HepG2 (cell line): ENCODE data around the gene SHISA5. TPM values are rescaled to one million over a fixed set of nuclear protein-coding genes. Genes with fewer than 3 reads are reported as not detected.
A peak's percentile ranks its signal among the peaks of the same experiment; 100 is the strongest.

Source experiments
- ADNP ChIP-seq: sonication (generic); formaldehyde crosslinking; IDR thresholded peaks from 2 replicates; pipeline ENCODE4 v1.4.0; 2020; ENCODE audit warnings: missing genetic modification reagents
- BHLHE40 ChIP-seq: IDR thresholded peaks from 2 replicates; pipeline ENCODE4 v1.6.1; 2011; ENCODE audit warnings: low read length, improper control_type of control experiment
- ETV6 ChIP-seq: sonication (generic); formaldehyde crosslinking; conservative IDR thresholded peaks from 2 replicates; pipeline ENCODE4 v1.4.0; 2020; ENCODE audit warnings: missing genetic modification reagents
- GATA4 ChIP-seq: sonication (generic); IDR thresholded peaks from 2 replicates; pipeline ENCODE4 v1.6.1; 2016; ENCODE audit warnings: antibody characterized with exemption, low read depth, borderline replicate concordance
- NCOA2 ChIP-seq: sonication (generic); formaldehyde crosslinking; IDR thresholded peaks from 2 replicates; pipeline ENCODE4 v1.8.0; 2022; ENCODE audit warnings: inconsistent platforms
- RORA ChIP-seq: sonication (generic); formaldehyde crosslinking; IDR thresholded peaks from 2 replicates; pipeline ENCODE4 v1.5.0; 2020; ENCODE audit warnings: mild to moderate bottlenecking, missing genetic modification reagents, moderate library complexity
- TCF7L2 ChIP-seq: IDR thresholded peaks from 2 replicates; pipeline ENCODE4 v1.6.1; 2011; ENCODE audit warnings: mild to moderate bottlenecking, low read depth, low read length, moderate library complexity
- ZNF10 ChIP-seq: sonication (generic); formaldehyde crosslinking; IDR thresholded peaks from 2 replicates; pipeline ENCODE4 v1.4.0; 2020; ENCODE audit warnings: mild to moderate bottlenecking, low read depth, missing genetic modification reagents, borderline replicate concordance
- ZNF230 ChIP-seq: sonication (generic); formaldehyde crosslinking; IDR thresholded peaks from 2 replicates; pipeline ENCODE4 v1.4.0; 2020; ENCODE audit warnings: mild to moderate bottlenecking, missing genetic modification reagents
- ZNF572 ChIP-seq: sonication (generic); formaldehyde crosslinking; IDR thresholded peaks from 2 replicates; pipeline ENCODE4 v1.5.1; 2020; ENCODE audit warnings: mild to moderate bottlenecking, missing genetic modification reagents
- polyA plus RNA-seq, 8 experiments: library from polyadenylated mRNA; depleted of rRNA in 3 of 8; stranded (reverse) in 7 of 8; unstranded in 1 of 8; fragments of >200 nt; fragmentation: Illumina TruSeq in 4 of 8; extraction: Trizol in 4 of 8; gene quantifications; 2 replicates each; pipeline versions ENCODE4 v1.2.1 to v1.2.3, GENCODE V29; 2011 to 2016; ENCODE audit warnings: low read depth in 4 of 8, missing spikeins in 1 of 8, mixed read lengths in 1 of 8; ENCODE audit not compliant: insufficient read depth in 1 of 8
- total RNA-seq, 5 experiments: library from RNA; depleted of rRNA; stranded (reverse); fragments of >200 nt; fragmentation: Illumina TruSeq; extraction: Trizol; gene quantifications; 2 replicates each; pipeline ENCODE4 v1.2.3, GENCODE V29; 2016; ENCODE audit warnings: low read depth in 1 of 5
- TF ChIP-seq, protein P1 (sequence below): sonication (generic); formaldehyde crosslinking; IDR thresholded peaks from 2 replicates; pipeline ENCODE4 v1.4.0; 2020; ENCODE audit warnings: missing genetic modification reagents
- TF ChIP-seq, protein P2 (sequence below): sonication (generic); formaldehyde crosslinking; IDR thresholded peaks from one replicate; pipeline ENCODE4 v1.5.1; 2020; ENCODE audit warnings: mild to moderate bottlenecking, missing genetic modification reagents; ENCODE audit errors: not compliant biosample characterization
- TF ChIP-seq, protein P3 (sequence below): sonication (generic); formaldehyde crosslinking; IDR thresholded peaks from 2 replicates; pipeline ENCODE4 v1.8.1; 2023; ENCODE audit warnings: missing genetic modification reagents, mild to moderate bottlenecking, borderline replicate concordance
- TF ChIP-seq, protein P4 (sequence below), 2 experiments: IDR thresholded peaks; 2 replicates each; pipeline ENCODE4 v1.6.1; 2011 to 2012; ENCODE audit warnings: low read length in 2 of 2, borderline replicate concordance in 1 of 2, low read depth in 1 of 2, mild to moderate bottlenecking in 1 of 2, moderate library complexity in 1 of 2

SHISA5 gene
- total and polyA plus RNA-seq, 2 of the 13 experiments (the other 11 are each of a cell fraction or from before 2014, with no cell fraction given): 75.8 to 91.4 TPM

DNA sequence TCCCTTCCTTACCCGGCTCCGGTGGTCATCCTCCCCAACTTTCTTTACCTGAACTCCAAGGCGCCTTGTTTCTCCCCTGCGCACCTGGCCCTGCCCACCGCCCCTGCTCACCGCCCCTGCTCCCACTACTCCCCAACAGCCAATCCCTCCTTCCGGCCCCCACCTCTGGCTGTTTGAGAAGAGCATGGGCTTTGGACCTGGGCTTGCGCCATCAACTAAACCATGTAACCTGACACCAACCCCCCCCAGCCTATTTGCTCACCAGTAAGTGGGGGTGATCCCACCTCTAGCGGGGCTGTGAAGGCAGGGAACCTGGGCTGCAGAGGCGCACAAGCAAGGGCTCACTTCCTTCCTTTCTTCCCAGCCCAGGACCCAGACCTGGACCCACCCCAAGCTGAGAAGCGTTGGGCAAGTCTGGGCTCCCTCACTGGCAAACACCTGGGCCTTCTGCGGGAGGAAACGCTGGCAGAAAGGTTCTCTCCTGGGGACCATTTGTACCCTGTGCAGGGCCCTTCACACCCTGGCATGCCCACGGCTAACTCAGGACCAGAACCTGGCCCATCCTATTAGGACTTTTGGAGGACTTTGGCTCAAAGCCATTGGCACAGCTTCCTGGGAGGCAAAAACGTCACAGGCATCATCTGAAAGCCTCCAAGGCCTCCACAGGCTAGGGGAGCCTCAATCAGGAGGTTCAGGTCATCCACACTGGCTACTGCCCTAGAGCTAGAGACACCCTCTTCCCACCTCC lies 73.8 kb downstream of the SHISA5 start, which contains the start of gene PLXNB1 (continued):
- TF ChIP-seq, protein P1, sequence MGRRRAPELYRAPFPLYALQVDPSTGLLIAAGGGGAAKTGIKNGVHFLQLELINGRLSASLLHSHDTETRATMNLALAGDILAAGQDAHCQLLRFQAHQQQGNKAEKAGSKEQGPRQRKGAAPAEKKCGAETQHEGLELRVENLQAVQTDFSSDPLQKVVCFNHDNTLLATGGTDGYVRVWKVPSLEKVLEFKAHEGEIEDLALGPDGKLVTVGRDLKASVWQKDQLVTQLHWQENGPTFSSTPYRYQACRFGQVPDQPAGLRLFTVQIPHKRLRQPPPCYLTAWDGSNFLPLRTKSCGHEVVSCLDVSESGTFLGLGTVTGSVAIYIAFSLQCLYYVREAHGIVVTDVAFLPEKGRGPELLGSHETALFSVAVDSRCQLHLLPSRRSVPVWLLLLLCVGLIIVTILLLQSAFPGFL (CRISPR knock-in tag): no peak
- TF ChIP-seq ADNP (no peak), ZNF230 (CRISPR knock-in tag) (peak; percentile 64; the same call in 1 of the 2 replicates), TCF7L2 (no peak), ZNF10 (CRISPR knock-in tag) (no peak), ETV6 (CRISPR knock-in tag) (no peak), NCOA2 (CRISPR knock-in tag) (peak; percentile 93), ZNF572 (CRISPR knock-in tag) (no peak; the same call in 1 of the 2 replicates), BHLHE40 (no peak), RORA (no peak), GATA4 (peak; percentile 38; the same call in 1 of the 2 replicates)
- TF ChIP-seq, protein P2, sequence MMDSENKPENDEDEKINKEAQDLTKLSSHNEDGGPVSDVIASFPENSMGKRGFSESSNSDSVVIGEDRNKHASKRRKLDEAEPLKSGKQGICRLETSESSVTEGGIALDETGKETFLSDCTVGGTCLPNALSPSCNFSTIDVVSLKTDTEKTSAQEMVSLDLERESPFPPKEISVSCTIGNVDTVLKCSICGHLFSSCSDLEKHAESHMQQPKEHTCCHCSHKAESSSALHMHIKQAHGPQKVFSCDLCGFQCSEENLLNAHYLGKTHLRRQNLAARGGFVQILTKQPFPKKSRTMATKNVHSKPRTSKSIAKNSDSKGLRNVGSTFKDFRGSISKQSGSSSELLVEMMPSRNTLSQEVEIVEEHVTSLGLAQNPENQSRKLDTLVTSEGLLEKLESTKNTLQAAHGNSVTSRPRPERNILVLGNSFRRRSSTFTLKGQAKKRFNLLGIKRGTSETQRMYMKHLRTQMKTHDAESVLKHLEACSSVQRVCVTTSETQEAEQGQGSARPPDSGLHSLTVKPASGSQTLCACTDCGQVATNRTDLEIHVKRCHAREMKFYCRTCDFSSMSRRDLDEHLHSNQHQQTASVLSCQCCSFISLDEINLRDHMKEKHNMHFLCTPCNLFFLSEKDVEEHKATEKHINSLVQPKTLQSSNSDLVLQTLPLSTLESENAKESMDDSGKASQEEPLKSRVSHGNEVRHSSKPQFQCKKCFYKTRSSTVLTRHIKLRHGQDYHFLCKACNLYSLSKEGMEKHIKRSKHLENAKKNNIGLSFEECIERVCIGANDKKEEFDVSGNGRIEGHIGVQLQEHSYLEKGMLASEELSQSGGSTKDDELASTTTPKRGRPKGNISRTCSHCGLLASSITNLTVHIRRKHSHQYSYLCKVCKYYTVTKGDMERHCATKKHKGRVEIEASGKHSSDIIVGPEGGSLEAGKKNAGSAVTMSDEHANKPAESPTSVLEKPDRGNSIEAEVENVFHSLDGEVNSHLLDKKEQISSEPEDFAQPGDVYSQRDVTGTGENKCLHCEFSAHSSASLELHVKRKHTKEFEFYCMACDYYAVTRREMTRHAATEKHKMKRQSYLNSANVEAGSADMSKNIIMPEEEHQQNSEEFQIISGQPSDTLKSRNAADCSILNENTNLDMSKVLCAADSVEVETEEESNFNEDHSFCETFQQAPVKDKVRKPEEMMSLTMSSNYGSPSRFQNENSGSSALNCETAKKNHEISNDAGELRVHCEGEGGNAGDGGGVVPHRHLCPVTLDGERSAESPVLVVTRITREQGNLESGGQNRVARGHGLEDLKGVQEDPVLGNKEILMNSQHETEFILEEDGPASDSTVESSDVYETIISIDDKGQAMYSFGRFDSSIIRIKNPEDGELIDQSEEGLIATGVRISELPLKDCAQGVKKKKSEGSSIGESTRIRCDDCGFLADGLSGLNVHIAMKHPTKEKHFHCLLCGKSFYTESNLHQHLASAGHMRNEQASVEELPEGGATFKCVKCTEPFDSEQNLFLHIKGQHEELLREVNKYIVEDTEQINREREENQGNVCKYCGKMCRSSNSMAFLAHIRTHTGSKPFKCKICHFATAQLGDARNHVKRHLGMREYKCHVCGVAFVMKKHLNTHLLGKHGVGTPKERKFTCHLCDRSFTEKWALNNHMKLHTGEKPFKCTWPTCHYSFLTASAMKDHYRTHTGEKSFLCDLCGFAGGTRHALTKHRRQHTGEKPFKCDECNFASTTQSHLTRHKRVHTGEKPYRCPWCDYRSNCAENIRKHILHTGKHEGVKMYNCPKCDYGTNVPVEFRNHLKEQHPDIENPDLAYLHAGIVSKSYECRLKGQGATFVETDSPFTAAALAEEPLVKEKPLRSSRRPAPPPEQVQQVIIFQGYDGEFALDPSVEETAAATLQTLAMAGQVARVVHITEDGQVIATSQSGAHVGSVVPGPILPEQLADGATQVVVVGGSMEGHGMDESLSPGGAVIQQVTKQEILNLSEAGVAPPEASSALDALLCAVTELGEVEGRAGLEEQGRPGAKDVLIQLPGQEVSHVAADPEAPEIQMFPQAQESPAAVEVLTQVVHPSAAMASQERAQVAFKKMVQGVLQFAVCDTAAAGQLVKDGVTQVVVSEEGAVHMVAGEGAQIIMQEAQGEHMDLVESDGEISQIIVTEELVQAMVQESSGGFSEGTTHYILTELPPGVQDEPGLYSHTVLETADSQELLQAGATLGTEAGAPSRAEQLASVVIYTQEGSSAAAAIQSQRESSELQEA (CRISPR knock-in tag): peak; percentile 59
- TF ChIP-seq, protein P3, sequence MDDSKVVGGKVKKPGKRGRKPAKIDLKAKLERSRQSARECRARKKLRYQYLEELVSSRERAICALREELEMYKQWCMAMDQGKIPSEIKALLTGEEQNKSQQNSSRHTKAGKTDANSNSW: peak; percentile 26; the same call in 1 of the 2 replicates
- TF ChIP-seq, protein P4, sequence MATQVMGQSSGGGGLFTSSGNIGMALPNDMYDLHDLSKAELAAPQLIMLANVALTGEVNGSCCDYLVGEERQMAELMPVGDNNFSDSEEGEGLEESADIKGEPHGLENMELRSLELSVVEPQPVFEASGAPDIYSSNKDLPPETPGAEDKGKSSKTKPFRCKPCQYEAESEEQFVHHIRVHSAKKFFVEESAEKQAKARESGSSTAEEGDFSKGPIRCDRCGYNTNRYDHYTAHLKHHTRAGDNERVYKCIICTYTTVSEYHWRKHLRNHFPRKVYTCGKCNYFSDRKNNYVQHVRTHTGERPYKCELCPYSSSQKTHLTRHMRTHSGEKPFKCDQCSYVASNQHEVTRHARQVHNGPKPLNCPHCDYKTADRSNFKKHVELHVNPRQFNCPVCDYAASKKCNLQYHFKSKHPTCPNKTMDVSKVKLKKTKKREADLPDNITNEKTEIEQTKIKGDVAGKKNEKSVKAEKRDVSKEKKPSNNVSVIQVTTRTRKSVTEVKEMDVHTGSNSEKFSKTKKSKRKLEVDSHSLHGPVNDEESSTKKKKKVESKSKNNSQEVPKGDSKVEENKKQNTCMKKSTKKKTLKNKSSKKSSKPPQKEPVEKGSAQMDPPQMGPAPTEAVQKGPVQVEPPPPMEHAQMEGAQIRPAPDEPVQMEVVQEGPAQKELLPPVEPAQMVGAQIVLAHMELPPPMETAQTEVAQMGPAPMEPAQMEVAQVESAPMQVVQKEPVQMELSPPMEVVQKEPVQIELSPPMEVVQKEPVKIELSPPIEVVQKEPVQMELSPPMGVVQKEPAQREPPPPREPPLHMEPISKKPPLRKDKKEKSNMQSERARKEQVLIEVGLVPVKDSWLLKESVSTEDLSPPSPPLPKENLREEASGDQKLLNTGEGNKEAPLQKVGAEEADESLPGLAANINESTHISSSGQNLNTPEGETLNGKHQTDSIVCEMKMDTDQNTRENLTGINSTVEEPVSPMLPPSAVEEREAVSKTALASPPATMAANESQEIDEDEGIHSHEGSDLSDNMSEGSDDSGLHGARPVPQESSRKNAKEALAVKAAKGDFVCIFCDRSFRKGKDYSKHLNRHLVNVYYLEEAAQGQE (IDR thresholded peaks at IDR 0.05; ENCODE audit: borderline replicate concordance in 1 of 2, low read depth in 1 of 2, low read length in 2 of 2): peak in 1 of 2 experiments; percentile 57; a peak in 2 of 4 replicates
